HepG2 (cell line): ENCODE data around the gene MPP3. TPM values are rescaled to one million over a fixed set of nuclear protein-coding genes. Genes with fewer than 3 reads are reported as not detected.

ENCODE experiments used
- ATAC-seq: fragments of 200-7000 bp; cut with Tn5 transposase; 3 replicates; pipeline ENCODE4 v1.9.1; 2020; ENCODE audit warnings: mild to moderate bottlenecking, moderate library complexity
- BruUV-seq: library from RNA; stranded (reverse); fragments of 400-500 nt; replicated peaks from 2 replicates; lab custom pipeline; 2021; lab: Mats Ljungman, UMichigan
- CTCF ChIA-PET: fragments of 300-600 bp; formaldehyde crosslinking; extraction: SDS; loops from one replicate; lab custom pipeline; 2021; ENCODE audit warnings: low total read pairs, inconsistent platforms, low intra/inter-chr PET ratio; lab: Yijun Ruan, JAX
- POLR2A ChIA-PET: fragments of 350-600 bp; sonication (Branson Sonifier 250); formaldehyde crosslinking; loops from one replicate; lab custom pipeline; 2020; ENCODE audit warnings: antibody characterized with exemption, inconsistent platforms; lab: Yijun Ruan, JAX
- DNase-seq: peaks from one replicate; pipeline ENCODE4 v3.0.0-alpha.2; 2015; ENCODE audit warnings: low spot score
- FAIRE-seq: peaks from 3 replicates; lab custom pipeline; 2011; peaks lifted over from hg19 to GRCh38; lab: Jason Lieb, UNC
- H2AFZ ChIP-seq: one replicate; pipeline ENCODE4 v1.6.1; 2011; ENCODE audit warnings: low read length, inconsistent platforms
- H3K27ac ChIP-seq: fragments of 300-600 bp; 3 replicates; pipeline ENCODE4 v1.8.0; 2011; ENCODE audit warnings: mixed run types, mild to moderate bottlenecking, mixed read lengths, low read length, inconsistent platforms; ENCODE audit not compliant: insufficient read depth; ENCODE audit errors: extremely low read length
- H3K27me3 ChIP-seq, 2 experiments: fragments of 200-600 bp in 1 of 2; 2 replicates in 1 of 2; 3 replicates in 1 of 2; pipeline versions ENCODE4 v1.6.0 to v1.8.0; 2011; ENCODE audit warnings: low read length in 2 of 2, mild to moderate bottlenecking in 2 of 2, moderate library complexity in 2 of 2, inconsistent platforms in 1 of 2; ENCODE audit not compliant: insufficient read depth in 2 of 2, control insufficient read depth in 1 of 2
- H3K36me3 ChIP-seq, 2 experiments: fragments of 200-600 bp in 1 of 2; replicated peaks in 1 of 2; 2 replicates in 1 of 2; 3 replicates in 1 of 2; pipeline versions ENCODE4 v1.5.1 to v1.8.0; 2011; ENCODE audit warnings: low read length in 2 of 2, inconsistent platforms in 1 of 2; ENCODE audit not compliant: insufficient read depth in 2 of 2, control insufficient read depth in 1 of 2
- H3K4me1 ChIP-seq: 2 replicates; pipeline ENCODE4 v1.5.1; 2012; ENCODE audit warnings: low read length, inconsistent platforms; ENCODE audit not compliant: insufficient read depth
- H3K4me2 ChIP-seq: 2 replicates; pipeline ENCODE4 v1.6.0; 2011; ENCODE audit warnings: low read depth, low read length, inconsistent platforms
- H3K4me3 ChIP-seq, 3 experiments: fragments of 200-600 bp in 1 of 3; sonication (generic), shearing (Covaris generic) in 1 of 3; replicated peaks in 1 of 3; 2 replicates each; pipeline ENCODE4 v1.5.1; 2011 to 2016; ENCODE audit warnings: low read length in 3 of 3, inconsistent platforms in 2 of 3, low read depth in 2 of 3, mild to moderate bottlenecking in 2 of 3, control low read depth in 1 of 3, mixed read lengths in 1 of 3; ENCODE audit not compliant: insufficient read depth in 1 of 3
- H3K79me2 ChIP-seq: one replicate; pipeline ENCODE4 v1.6.1; 2011; ENCODE audit warnings: low read length, inconsistent platforms; ENCODE audit not compliant: insufficient read depth
- H3K9ac ChIP-seq: 2 replicates; pipeline ENCODE4 v1.6.0; 2011; ENCODE audit warnings: mild to moderate bottlenecking, low read depth, low read length, inconsistent platforms; ENCODE audit not compliant: insufficient read depth
- H3K9me3 ChIP-seq: 2 replicates; pipeline ENCODE4 v1.5.1; 2012; ENCODE audit warnings: mild to moderate bottlenecking, low read length
- H4K20me1 ChIP-seq: 2 replicates; pipeline ENCODE4 v1.6.0; 2011; ENCODE audit warnings: inconsistent platforms, mild to moderate bottlenecking, low read length, moderate library complexity; ENCODE audit not compliant: insufficient read depth
- ELF4 ChIP-seq: sonication (generic); formaldehyde crosslinking; IDR thresholded peaks from 2 replicates; pipeline ENCODE4 v1.5.0; 2020; ENCODE audit warnings: missing genetic modification reagents, mild to moderate bottlenecking, moderate library complexity, borderline replicate concordance
- POLR2G ChIP-seq: fragments of 200-400 bp; formaldehyde crosslinking; IDR thresholded peaks from 2 replicates; pipeline ENCODE4 v1.6.1; 2018; ENCODE audit warnings: mild to moderate bottlenecking, low read depth, low read length, moderate library complexity
- RFX3 ChIP-seq: IDR thresholded peaks from 2 replicates; pipeline ENCODE4 v1.6.1; 2016; ENCODE audit warnings: missing biosample characterization, missing genetic modification reagents
- SAFB2 ChIP-seq: sonication (generic); formaldehyde crosslinking; IDR thresholded peaks from 2 replicates; pipeline ENCODE4 v1.5.1; 2020; ENCODE audit warnings: missing genetic modification reagents, low read depth, mild to moderate bottlenecking, borderline replicate concordance
- THRA ChIP-seq: sonication (generic); formaldehyde crosslinking; IDR thresholded peaks from 2 replicates; pipeline ENCODE4 v1.4.0; 2020; ENCODE audit warnings: missing genetic modification reagents, borderline replicate concordance
- ZNF24 ChIP-seq: fragments of 450-650 bp; IDR thresholded peaks from 2 replicates; pipeline ENCODE4 v1.6.1; 2017; ENCODE audit warnings: antibody characterized with exemption, mild to moderate bottlenecking
- ZNF264 ChIP-seq: sonication (generic); formaldehyde crosslinking; IDR thresholded peaks from 2 replicates; pipeline ENCODE4 v1.4.0; 2020; ENCODE audit warnings: missing genetic modification reagents
- ZNF44 ChIP-seq: sonication (generic); formaldehyde crosslinking; IDR thresholded peaks from 2 replicates; pipeline ENCODE4 v1.5.1; 2020; ENCODE audit warnings: mild to moderate bottlenecking, missing genetic modification reagents
- ZNF615 ChIP-seq: sonication (generic); formaldehyde crosslinking; IDR thresholded peaks from 2 replicates; pipeline ENCODE4 v1.5.0; 2020; ENCODE audit warnings: mild to moderate bottlenecking, missing genetic modification reagents, borderline replicate concordance
- ZNF878 ChIP-seq: sonication (generic); formaldehyde crosslinking; IDR thresholded peaks from 2 replicates; pipeline ENCODE4 v1.8.1; 2023; ENCODE audit warnings: mild to moderate bottlenecking, missing genetic modification reagents, moderate library complexity
- WGBS: methylation state at CpG from one replicate; pipeline ENCODE4 v1.1.6; 2017; ENCODE audit warnings: low lambda C conversion rate; 5-methylcytosine and 5-hydroxymethylcytosine counted together
- in situ Hi-C: cut with HindIII; loops from 2 replicates; pipeline ENCODE4 v1.10.0; 2017; ENCODE audit warnings: low pct_unique_long_range_greater_than_20kb; ENCODE audit not compliant: extremely low pct_ligation_motif_present
- intact Hi-C: fragments of 100-400 bp; cut with micrococcal nuclease; formaldehyde crosslinking; loops from one replicate; pipeline ENCODE4 v1.10.0; 2022; ENCODE audit not compliant: unreplicated experiment
- polyA plus RNA-seq, 8 experiments: library from polyadenylated mRNA; depleted of rRNA in 3 of 8; stranded (reverse) in 7 of 8; unstranded in 1 of 8; fragments of >200 nt; fragmentation: Illumina TruSeq in 4 of 8; extraction: Trizol in 4 of 8; gene quantifications; 2 replicates each; pipeline versions ENCODE4 v1.2.1 to v1.2.3, GENCODE V29; 2011 to 2016; ENCODE audit warnings: low read depth in 4 of 8, missing spikeins in 1 of 8, mixed read lengths in 1 of 8; ENCODE audit not compliant: insufficient read depth in 1 of 8
- total RNA-seq, 5 experiments: library from RNA; depleted of rRNA; stranded (reverse); fragments of >200 nt; fragmentation: Illumina TruSeq; extraction: Trizol; gene quantifications; 2 replicates each; pipeline ENCODE4 v1.2.3, GENCODE V29; 2016; ENCODE audit warnings: low read depth in 1 of 5

The MPP3 gene
- total and polyA plus RNA-seq, 2 of the 13 experiments (the other 11 are each of a cell fraction or from before 2014, with no cell fraction given), result 0.91 to 1.8 TPM

DNA sequence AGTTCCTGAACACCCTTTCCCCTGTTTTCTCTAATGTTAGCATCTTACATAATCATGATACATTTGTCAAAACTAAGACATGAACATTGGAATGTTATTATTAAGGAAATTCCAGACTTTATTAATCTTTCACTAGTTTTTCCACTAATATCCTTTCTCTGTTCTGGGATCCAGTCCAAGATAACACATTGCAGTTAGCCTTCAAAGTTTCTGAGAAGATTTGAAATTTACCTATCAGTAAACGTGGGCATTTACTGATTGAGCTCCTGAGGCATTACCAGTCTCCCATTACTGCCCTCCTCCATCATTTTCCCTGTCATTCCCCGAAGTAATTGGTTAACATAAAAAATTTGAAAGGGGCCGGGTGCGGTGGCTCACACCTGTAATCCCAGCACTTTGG lies 8.3 kb upstream of the MPP3 start:
- Histone ChIP-seq H3K4me2 (no peak overlapping the region), H3K4me1 (peaks cover 26% of the 10 kb centered on the region), H3K27ac (no peak overlapping the region), H4K20me1 (no peaks in the 10 kb centered on the region), H3K27me3 (peaks cover 2 to 19% of the 10 kb centered on the region in 2 experiments; a peak in 3 of 5 replicates), H3K9ac (no peak overlapping the region), H3K9me3 (no peaks in the 10 kb centered on the region), H2AFZ (no peak overlapping the region), H3K4me3 (no peak overlapping the region), H3K79me2 (no peaks in the 10 kb centered on the region), H3K36me3 (no peaks in the 10 kb centered on the region)
- in situ Hi-C loops (no loop called here), intact Hi-C loops (no loop called here)
- DNase-seq, result no peak
- 41% methylated on average over 4 of the region's 4 CpGs for WGBS
- POLR2A ChIA-PET, result interaction anchor here (1.0 to 1.2 kb wide), 2 partner anchors 69 to 481 kb away, joined by 3 to 5 read pairs; no protein-coding TSS in a partner anchor
- BruUV-seq, result no TSS peak
- FAIRE-seq, result no peak
- no peak for ATAC-seq
- CTCF ChIA-PET, result no interaction called here
- TF ChIP-seq ZNF24 (no peak), THRA (CRISPR knock-in tag) (no peak), RFX3 (CRISPR knock-in tag) (no peak), ZNF44 (CRISPR knock-in tag) (no peak), POLR2G (no peak), ZNF615 (CRISPR knock-in tag) (no peak), ELF4 (CRISPR knock-in tag) (no peak), SAFB2 (no peak), ZNF264 (CRISPR knock-in tag) (no peak), ZNF878 (CRISPR knock-in tag) (no peak)
